Natural killer cell (primary cell): ENCODE results near the gene PPFIA2. TPM values are rescaled to one million over a fixed set of nuclear protein-coding genes. Genes with fewer than 3 reads are reported as not detected.

Experiments
- ATAC-seq, 3 donors: fragments of 150-1000 bp in 2 of 3; fragments of 200-7000 bp in 1 of 3; cut with Tn5 transposase; 1 replicate in 1 of 3; 2 replicates in 2 of 3; pipeline ENCODE4 v1.10.0; 2021; ENCODE audit warnings: mild to moderate bottlenecking in 2 of 3, moderate library complexity in 2 of 3
- DNase-seq, 2 donors: peaks; one replicate each; pipeline versions ENCODE4 v3.0.0 to v3.0.0-alpha.2; 2013 to 2021; ENCODE audit warnings: mixed read lengths in 1 of 2
- H3K27ac ChIP-seq: one replicate; pipeline ENCODE4 v1.5.1; 2013; ENCODE audit warnings: mild to moderate bottlenecking, low read length
- H3K27me3 ChIP-seq: one replicate; pipeline ENCODE4 v1.6.1; 2013; ENCODE audit warnings: low read length; ENCODE audit not compliant: control insufficient read depth, insufficient read depth
- H3K36me3 ChIP-seq: one replicate; pipeline ENCODE4 v1.6.1; 2013; ENCODE audit warnings: low read length; ENCODE audit not compliant: control insufficient read depth, insufficient read depth
- H3K4me1 ChIP-seq: one replicate; pipeline ENCODE4 v1.6.1; 2013; ENCODE audit warnings: low read length; ENCODE audit not compliant: control insufficient read depth, insufficient read depth
- H3K4me3 ChIP-seq: one replicate; pipeline ENCODE4 v1.5.1; 2013; ENCODE audit warnings: low read length
- H3K9me3 ChIP-seq: one replicate; pipeline ENCODE4 v1.6.1; 2013; ENCODE audit warnings: low read length; ENCODE audit not compliant: control insufficient read depth, insufficient read depth
- H3K27ac Mint-ChIP-seq, 2 donors: one replicate each; pipeline ENCODE4 v1.8.0; 2022; ENCODE audit warnings: mild to moderate bottlenecking in 2 of 2, mixed read lengths in 2 of 2, moderate library complexity in 1 of 2
- H3K27me3 Mint-ChIP-seq, 2 donors: one replicate each; pipeline ENCODE4 v1.8.0; 2022; ENCODE audit warnings: low read depth in 2 of 2, mixed read lengths in 2 of 2
- H3K36me3 Mint-ChIP-seq: one replicate; pipeline ENCODE4 v1.8.0; 2022; ENCODE audit warnings: mixed read lengths
- H3K4me1 Mint-ChIP-seq, 2 donors: one replicate each; pipeline ENCODE4 v1.8.0; 2022; ENCODE audit warnings: mixed read lengths in 2 of 2
- H3K4me3 Mint-ChIP-seq: one replicate; pipeline ENCODE4 v1.8.0; 2022; ENCODE audit warnings: mild to moderate bottlenecking, moderate library complexity, mixed read lengths
- H3K9me3 Mint-ChIP-seq, 2 donors: one replicate each; pipeline ENCODE4 v1.8.0; 2022; ENCODE audit warnings: mixed read lengths in 2 of 2
- WGBS: methylation state at CpG from one replicate; pipeline ENCODE4 v1.1.7; 2013; ENCODE audit warnings: missing lambda C conversion rate; ENCODE audit not compliant: insufficient coverage; 5-methylcytosine and 5-hydroxymethylcytosine counted together
- intact Hi-C: fragments of 100-400 bp; cut with micrococcal nuclease; formaldehyde crosslinking; loops from one replicate; pipeline ENCODE4 v1.14.2; 2022
- total RNA-seq, 4 donors: library from RNA; stranded (reverse); fragments of 120-200 nt in 1 of 4; gene quantifications; one replicate each; pipeline versions ENCODE4 v1.2.3 to v1.2.4, GENCODE V29; 2013 to 2022
- TF ChIP-seq, protein P1 (sequence below): fragments of 200-600 bp; IDR thresholded peaks from one replicate; pipeline ENCODE4 v1.8.0; 2022; ENCODE audit warnings: antibody characterized with exemption

The PPFIA2 gene
- total RNA-seq, 3 donors from 2014 or later (not counting 1 experiment from before 2014, with no cell fraction given): not detected

GRCh38 chr12:81727391-81727790 lies 31.8 kb downstream of the PPFIA2 start:
- no peak overlapping the region for H3K4me3 Mint-ChIP-seq
- TF ChIP-seq, protein P1, sequence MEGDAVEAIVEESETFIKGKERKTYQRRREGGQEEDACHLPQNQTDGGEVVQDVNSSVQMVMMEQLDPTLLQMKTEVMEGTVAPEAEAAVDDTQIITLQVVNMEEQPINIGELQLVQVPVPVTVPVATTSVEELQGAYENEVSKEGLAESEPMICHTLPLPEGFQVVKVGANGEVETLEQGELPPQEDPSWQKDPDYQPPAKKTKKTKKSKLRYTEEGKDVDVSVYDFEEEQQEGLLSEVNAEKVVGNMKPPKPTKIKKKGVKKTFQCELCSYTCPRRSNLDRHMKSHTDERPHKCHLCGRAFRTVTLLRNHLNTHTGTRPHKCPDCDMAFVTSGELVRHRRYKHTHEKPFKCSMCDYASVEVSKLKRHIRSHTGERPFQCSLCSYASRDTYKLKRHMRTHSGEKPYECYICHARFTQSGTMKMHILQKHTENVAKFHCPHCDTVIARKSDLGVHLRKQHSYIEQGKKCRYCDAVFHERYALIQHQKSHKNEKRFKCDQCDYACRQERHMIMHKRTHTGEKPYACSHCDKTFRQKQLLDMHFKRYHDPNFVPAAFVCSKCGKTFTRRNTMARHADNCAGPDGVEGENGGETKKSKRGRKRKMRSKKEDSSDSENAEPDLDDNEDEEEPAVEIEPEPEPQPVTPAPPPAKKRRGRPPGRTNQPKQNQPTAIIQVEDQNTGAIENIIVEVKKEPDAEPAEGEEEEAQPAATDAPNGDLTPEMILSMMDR: no peak
- no peaks in the 10 kb centered on the region for H3K36me3 ChIP-seq
- H3K4me3 ChIP-seq: no peak overlapping the region
- H3K27ac ChIP-seq: no peak overlapping the region
- H3K27me3 Mint-ChIP-seq: peaks cover 5% of the 10 kb centered on the region in 2 donors
- no peaks in the 10 kb centered on the region for H3K4me1 ChIP-seq
- H3K9me3 ChIP-seq: no peaks in the 10 kb centered on the region
- peaks cover 5% of the 10 kb centered on the region for H3K27me3 ChIP-seq
- intact Hi-C loops: no loop called here
- ATAC-seq: no peak
- no peak overlapping the region for H3K27ac Mint-ChIP-seq
- no peaks in the 10 kb centered on the region for H3K36me3 Mint-ChIP-seq
- H3K9me3 Mint-ChIP-seq: peaks cover 0 to 2% of the 10 kb centered on the region in 2 donors
- DNase-seq: no peak
- H3K4me1 Mint-ChIP-seq: no peaks in the 10 kb centered on the region

GRCh38 chr12:81726634-81727033 lies 32.5 kb downstream of the PPFIA2 start:
- Histone ChIP-seq H3K4me3 (no peak overlapping the region), H3K36me3 (no peaks in the 10 kb centered on the region), H3K4me1 (no peaks in the 10 kb centered on the region), H3K27me3 (peaks cover 5% of the 10 kb centered on the region), H3K9me3 (no peaks in the 10 kb centered on the region), H3K27ac (no peak overlapping the region)
- DNase-seq: no peak
- WGBS: 91% methylated on average over 1 of the region's 1 CpG
- intact Hi-C loops: no loop called here
- Mint-ChIP-seq H3K36me3 (no peaks in the 10 kb centered on the region), H3K27ac (no peak overlapping the region), H3K9me3 (peaks cover 0 to 2% of the 10 kb centered on the region in 2 donors), H3K4me3 (no peak overlapping the region), H3K4me1 (no peaks in the 10 kb centered on the region), H3K27me3 (peaks cover 4 to 5% of the 10 kb centered on the region in 2 donors)
- TF ChIP-seq, protein P1: no peak
- ATAC-seq: no peak

GRCh38 chr12:81723361-81723760 lies 35.8 kb downstream of the PPFIA2 start:
- Histone ChIP-seq H3K36me3 (no peaks in the 10 kb centered on the region), H3K27ac (no peak overlapping the region), H3K9me3 (no peaks in the 10 kb centered on the region), H3K4me3 (no peak overlapping the region), H3K27me3 (peaks cover 5% of the 10 kb centered on the region), H3K4me1 (no peaks in the 10 kb centered on the region)
- intact Hi-C loops: no loop called here
- H3K4me3 Mint-ChIP-seq: no peak overlapping the region
- no peaks in the 10 kb centered on the region for H3K36me3 Mint-ChIP-seq
- H3K27me3 Mint-ChIP-seq: peaks cover 5 to 6% of the 10 kb centered on the region in 2 donors
- H3K27ac Mint-ChIP-seq: no peak overlapping the region
- no peak for ATAC-seq
- TF ChIP-seq, protein P1: no peak
- no peaks in the 10 kb centered on the region for H3K4me1 Mint-ChIP-seq
- DNase-seq: no peak
- no CpG with 5 or more reads among the region's 1 CpG for WGBS
- peaks cover 0 to 2% of the 10 kb centered on the region in 2 donors for H3K9me3 Mint-ChIP-seq

GRCh38 chr12:81722004-81722403 lies 37.1 kb downstream of the PPFIA2 start:
- TF ChIP-seq, protein P1: no peak
- Mint-ChIP-seq H3K36me3 (no peaks in the 10 kb centered on the region), H3K27me3 (peaks cover 5 to 8% of the 10 kb centered on the region in 2 donors), H3K9me3 (peaks cover 0 to 2% of the 10 kb centered on the region in 2 donors), H3K4me1 (no peaks in the 10 kb centered on the region), H3K27ac (no peak overlapping the region), H3K4me3 (no peak overlapping the region)
- intact Hi-C loops: no loop called here
- peaks cover 5% of the 10 kb centered on the region for H3K27me3 ChIP-seq
- H3K4me3 ChIP-seq: no peak overlapping the region
- H3K36me3 ChIP-seq: no peaks in the 10 kb centered on the region
- H3K9me3 ChIP-seq: no peaks in the 10 kb centered on the region
- ATAC-seq: no peak
- WGBS: 20% methylated on average over 1 of the region's 1 CpG
- no peak for DNase-seq
- H3K4me1 ChIP-seq: no peaks in the 10 kb centered on the region
- H3K27ac ChIP-seq: no peak overlapping the region
